Amygdala (tissue), 56 donors: ENCODE measurements around the gene PREP.
"Not testable (repeated sequence)": the region's sequence is repeated elsewhere in the genome, so short reads cannot be mapped to it uniquely, and the experiment has no call there.

Experiments
- DNase-seq, 56 donors: peaks; one replicate each; lab custom pipeline; 2025; lab: John Stamatoyannopoulos, UW

PREP gene

DNA sequence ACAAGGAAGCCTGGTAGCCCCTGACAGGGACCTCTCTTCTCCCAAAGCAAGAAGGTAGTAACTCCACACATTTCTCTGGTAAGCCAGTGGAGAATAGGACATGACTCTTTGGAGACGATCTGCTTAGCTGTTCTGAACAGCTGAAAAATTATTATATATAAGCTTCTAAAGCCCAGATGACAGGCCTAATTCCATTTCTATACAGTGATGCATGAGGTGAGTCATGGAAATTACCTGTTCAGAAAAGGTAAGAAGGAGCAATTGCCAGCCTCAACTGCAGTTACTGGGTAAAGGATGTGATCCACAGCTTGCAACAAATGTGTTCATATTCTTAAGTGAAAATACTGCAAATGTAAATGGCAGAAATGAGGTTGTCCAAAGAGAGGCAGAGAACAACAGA lies 54.0 kb downstream of the PREP start:
- no peak for DNase-seq

DNA sequence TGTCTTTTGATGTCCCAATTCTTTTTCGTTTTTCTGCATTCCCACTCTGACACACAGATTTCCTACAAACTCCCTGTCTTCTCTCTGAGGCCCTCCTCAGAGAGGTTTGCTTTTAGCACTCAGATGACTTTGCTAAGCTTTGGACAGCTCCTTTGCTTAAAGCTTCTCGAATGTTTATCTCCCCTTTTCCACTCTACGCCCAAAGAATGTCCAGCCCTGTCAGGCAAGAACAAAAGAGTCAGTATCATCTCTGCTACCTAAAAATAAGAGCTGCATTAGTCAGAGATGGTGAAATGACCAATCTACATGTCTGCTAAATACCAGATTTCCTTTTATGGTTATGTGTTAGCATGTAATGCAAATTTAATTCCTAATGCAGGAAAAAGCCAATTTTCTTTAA lies 56.8 kb downstream of the PREP start:
- no peak for DNase-seq

DNA sequence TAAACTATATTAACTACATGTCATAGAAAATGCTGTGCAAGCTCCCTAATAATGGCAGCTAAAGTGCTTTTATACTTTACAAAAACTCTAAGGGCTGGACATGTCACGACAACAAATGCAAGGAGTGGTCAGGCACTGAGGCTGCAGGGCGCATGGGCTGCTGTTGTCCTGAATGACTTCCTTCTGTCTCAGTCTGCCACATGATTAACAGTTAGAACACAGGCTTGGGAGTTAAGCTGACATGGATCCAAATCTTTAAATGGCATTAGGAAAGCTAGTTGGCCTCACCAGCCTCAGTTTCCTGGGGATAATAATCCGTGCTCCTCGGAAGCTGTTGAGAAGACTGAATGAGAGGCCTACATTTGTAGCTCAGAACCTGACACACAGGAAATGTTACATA lies 57.4 kb downstream of the PREP start:
- peak in 7 of 56 donors; percentile 9 to 32 (median 18) for DNase-seq

DNA sequence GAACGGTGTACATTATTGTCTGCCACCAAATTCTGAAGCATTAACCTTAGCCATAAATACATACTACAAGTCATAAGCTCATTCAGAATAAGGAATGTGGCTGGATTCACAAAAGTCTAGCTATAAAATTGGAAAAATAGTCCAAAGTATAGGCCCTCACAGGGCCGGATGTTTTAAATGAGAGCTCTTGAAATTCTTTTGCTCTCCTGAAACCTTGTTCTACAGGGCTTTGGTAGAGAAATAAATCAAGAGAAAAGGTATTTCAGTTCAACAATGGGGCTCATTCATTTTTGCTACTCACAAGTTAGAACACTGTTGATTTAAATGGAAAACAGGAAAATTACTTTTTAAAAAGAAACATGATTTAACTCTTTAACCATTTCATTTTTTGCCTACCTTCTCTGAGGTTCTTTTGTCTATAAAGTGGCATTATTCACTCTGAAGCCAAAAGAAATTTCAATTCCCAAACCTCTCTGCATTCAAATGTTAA lies 58.0 kb downstream of the PREP start:
- DNase-seq, result no peak

DNA sequence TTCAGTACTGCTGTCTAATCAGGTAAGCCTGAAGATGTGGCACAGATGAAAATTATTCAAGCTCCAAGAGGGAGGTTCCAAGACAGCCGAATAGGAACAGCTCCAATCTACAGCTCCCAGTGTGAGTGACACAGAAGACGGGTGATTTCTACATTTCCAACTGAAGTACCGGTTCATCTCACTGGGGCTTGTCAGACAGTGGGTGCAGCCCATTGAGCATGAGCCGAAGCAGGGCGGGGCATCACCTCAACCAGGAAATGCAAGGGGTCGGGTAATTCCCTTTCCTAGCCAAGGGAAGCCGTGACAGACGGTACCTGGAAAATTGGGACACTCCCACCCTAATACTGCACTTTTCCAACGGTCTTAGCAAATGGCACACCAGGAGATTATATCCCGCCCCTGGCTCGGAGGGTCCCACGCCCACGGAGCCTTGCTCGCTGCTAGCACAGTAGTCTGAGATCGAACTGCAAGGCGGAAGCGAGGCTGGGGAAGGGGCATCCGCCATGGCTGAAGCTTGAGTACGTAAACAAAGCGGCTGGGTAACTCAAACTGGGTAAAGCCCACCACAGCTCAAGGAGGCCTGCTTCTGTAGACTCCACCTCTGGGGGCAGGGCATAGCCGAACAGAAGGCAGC lies 64.4 kb downstream of the PREP start:
- not testable (repeated sequence) for DNase-seq

DNA sequence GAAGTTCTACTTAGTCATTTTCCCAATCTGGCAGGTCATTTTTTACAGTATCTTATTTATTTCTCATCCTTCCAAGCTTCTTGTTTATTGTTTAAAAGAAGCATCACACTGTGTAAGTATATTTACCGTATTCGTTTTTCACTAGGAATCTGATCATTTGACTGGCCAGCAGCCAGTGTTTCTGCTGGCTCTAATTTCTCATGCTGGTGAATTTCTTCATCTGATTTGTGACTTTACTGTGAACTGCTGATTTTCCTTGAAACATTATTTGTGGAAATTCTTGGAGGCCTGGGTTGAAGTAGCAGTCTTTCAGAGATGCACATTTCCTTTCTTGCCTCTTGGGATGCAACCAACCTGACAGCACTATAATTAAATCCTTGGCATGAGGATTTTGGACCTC lies 65.9 kb downstream of the PREP start:
- no peak for DNase-seq

DNA sequence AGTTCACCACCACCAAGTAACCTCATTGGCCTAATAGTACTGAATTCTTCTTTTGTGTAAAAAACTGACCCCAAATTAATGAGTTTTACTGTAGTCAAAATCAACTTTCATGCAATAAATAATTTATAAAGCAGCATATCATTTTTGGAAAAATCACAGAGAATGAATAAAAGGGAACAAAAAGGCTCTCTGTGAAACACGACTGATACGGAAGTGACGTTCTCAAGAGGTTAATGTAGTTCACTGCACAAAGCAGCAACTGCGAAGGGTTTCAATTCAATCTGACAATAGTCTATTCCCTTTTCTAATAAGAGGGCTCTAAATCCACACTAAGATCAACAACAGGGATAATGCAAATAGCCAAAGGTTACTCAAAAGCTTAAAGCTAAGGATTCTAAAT lies 70.3 kb downstream of the PREP start:
- no peak for DNase-seq

DNA sequence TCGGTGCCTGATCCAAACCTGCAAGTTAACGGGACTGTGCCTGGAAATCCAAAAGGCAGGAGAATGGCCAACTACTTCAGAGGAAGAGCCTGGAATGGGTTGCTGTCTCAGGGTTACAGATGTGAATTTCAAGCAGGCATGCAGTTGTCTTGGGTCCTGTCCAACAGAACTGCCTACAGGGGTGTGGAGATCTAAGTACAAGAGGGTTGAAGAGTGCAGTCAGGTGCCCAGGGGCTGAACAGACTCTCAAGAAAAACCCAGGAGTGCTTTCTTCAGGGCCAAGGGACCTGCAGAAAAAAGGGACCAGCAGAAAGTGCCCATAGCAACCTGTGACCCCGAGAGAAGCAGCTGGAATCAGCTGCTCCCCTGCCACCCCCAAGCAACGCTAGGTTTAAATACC lies 71.0 kb downstream of the PREP start:
- DNase-seq, result no peak

DNA sequence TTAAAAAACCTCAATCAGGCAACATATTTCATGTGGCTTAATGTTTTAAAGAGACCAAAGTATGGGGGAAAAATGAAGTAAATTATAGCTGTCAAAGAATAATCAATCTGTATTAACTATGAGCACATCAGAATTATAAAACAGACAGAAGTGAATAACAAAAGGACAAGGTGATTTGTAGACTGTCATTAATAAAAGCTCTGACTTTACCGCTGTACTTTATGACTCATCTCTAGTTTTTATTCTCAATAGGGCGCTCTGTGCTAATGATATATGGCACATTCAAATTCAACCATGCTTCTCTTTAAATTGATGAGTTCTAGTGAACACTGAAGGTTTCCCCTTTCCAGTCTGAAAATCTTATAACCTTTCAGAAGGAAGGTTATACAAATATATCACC lies 72.0 kb downstream of the PREP start:
- no peak for DNase-seq

DNA sequence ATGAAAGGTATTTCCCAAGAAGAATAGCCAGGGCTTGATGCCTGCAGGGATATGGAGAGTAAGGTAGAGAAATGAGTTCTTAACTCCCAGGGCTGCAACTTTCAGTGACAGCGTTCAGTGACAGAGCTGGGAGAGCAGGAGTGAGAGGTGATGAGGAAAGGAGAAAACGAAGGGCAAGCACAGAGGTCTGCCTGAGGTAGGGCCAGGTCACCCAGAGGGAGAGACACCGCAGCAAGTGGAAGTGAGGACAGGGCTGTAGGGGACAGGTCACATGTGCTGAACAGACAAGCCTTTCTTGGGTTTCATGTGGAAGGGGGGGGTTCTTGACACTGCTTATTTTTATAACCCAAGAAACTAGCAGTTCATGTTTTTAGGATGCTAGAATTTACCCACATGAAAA lies 72.5 kb downstream of the PREP start:
- DNase-seq, result no peak

DNA sequence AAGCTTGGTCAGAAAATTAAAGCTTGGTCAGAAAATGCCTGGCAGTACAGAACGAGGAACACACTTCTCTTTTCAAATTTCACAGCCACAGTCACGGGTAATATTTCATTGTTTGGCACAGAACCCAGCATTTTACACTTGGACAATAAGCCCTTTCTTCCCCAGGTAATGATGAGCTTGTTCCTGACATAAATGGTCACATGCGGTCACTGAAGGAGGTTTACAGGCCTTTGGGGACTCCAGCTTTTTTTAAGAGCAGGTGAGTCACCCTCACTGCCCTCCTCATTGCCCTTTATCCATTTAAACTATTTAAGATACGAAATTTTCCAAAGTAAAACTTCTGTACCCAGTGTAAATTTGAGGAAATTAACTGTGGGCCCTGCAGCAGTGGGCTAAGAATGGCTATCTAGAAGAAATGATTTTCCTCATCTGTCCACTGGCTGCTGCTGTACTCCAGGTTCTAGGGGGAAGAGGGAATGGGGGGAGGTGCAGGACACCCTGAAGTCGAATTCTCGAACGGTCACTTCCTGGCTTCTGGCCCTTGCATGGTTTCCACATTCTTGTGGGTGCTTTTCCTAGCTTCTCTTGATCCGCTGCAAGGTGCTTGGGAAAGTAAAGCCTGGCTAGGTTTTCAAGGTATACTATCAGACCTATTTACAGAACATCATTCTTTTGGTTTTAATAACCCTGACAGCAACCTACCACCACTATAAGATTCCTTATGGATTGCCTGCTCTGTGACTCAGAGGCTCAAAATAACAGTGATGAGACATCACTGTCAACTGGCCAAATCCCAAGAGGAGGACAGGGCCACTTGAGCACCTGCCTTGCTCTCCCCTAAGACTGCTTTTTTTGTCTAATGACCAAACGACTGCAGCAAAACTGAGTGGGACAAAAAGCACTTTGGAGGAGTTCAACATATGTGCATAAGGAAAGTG lies 75.8 kb downstream of the PREP start:
- DNase-seq, result no peak

DNA sequence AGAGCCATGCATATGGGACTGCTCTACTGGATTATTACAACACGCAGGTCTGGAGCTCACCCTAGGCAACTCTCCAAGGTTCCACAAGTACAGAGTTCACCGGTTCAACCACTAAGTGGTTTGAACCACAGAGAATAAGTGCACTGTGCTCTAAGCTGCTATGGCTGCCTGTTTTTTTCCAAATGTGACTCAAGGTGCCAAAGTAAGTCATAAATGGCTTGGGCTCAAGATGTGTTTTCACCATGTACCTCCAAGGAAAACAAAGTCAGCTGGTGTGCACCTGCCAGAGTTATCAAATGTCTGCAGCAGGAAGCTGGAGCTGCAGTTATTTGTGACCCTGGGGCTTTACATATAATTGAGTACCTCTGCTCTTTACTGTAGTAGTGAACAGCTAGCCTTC lies 76.7 kb downstream of the PREP start:
- DNase-seq, result no peak

DNA sequence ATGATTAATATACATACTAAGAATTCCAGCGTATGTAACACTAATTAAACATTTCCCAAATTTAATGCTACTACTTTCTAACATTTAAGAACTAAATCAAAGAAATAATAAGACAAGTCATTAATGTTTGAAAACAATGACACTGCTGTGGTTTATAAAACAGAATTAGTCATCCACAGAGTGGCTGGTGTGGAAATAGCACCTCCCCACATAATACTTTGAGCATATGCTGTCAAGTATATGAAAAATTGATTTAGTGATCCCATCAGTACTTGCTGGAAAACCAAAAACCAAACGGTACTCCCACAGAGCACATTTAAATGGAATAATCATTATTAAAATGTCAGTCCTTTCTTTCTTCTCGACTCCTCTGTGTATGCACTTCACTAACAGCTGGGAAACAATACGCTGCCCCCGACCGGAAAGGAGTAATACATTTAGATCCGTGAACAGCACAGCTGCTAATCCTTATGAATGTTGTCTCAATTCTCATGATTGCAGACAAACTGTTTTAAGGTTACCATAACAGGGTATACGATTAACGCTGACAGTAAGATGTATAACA lies 78.4 kb downstream of the PREP start:
- DNase-seq, result no peak

DNA sequence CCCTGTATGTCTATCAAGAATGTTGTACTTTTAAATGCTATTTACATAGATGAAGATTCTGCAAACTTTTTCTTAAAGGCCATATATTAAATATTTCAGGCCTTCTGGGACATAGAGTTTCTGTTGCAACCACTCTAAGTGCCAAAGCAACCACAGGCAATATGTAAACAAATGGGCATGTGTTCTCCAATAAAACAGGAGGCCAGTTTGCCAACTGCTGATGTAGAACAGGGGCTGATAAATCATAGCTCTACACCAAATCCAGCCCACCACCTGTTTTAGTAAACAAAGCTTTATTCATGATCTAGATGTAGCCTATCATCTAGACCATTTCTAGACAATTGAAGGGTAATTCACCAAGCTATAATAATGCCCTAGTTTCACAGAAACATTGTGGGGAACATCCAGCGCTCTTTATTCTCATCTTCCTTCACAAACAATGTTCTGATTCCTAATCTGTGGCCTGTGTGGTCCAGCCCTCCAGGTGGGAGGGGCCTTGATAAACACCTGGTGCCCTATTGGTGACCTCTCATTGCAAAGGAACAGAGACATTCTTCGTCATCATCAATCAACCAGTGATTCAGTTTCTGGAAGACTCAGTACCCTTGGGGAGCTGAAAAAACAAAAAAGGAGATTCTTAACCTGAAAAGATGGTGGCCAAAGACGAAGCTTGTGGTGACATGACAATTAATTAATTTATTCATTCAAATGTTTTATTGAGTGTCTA lies 80.2 kb downstream of the PREP start:
- DNase-seq, result no peak

DNA sequence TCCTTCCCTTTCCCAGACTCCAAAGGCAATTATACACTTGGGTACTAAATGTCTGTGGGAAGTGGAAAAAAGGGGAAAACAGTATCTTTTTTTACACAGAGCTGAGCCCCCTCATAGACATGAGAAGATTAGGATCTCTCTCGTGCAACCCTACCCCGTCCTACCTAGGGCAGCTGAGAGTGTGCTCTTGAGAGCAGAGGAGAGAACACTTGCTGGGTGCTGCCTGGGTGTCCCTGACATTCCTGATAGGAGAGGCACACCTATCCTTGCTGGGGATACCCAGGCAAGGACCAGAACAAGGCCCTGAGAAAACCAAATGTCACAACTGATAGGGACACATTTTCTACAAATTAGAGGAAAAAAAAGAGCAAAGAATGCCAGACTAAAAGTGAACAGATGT lies 81.2 kb downstream of the PREP start:
- no peak for DNase-seq

DNA sequence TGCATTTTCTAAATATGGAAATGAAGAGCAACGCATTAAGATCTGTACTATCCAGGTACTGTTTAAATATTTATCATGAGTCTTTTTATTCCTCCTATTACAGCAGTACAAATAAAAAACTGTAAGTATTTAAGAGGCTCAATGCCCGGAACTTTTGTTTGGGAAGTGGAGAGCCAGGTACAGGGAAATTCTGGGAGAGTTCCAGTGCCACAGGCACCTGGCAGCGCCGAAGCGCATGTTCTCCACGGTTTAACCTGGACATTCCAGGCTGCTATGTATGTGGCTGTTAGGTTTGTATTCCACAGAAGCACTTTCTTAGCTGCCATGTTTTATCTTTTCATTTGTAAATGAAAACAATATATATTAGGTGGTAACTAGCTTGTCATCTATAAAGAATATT lies 81.7 kb downstream of the PREP start:
- no peak for DNase-seq

DNA sequence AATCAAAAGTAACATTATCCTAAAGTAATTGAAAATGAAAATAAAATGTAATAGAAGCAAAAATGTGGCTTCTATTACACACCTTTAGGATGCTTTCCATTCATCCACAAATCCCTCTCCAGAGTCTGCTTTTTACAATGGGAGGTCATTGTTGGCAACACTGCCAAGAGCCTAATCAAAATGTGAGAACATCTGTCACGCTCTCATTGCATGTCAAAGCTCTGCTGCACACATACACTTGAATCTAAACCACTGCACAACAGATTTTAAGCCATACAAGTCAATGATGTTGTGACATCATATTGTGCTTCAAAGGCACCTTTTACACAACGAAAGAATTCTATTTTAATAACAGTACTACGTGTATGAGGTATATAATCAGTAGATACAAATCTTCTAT lies 82.1 kb downstream of the PREP start:
- DNase-seq, result no peak

DNA sequence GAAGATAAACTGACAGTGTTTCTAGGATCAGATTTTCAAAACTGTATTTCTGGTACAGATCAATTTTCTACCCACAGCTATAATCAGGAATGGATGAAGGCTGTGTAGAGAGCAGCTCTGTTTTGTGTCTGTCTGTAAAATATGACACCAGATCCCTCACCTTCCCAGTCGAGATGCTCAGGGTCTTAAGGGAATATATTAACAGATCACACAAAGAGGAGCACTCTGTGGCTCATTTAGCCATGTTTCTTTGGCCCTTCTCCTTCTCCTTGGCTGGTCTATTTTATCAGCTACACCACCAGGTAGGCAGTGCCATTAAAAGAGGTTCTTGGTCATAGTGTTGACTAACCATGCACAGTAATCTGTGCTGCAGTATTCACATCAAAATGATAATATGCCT lies 82.6 kb downstream of the PREP start:
- DNase-seq, result no peak

DNA sequence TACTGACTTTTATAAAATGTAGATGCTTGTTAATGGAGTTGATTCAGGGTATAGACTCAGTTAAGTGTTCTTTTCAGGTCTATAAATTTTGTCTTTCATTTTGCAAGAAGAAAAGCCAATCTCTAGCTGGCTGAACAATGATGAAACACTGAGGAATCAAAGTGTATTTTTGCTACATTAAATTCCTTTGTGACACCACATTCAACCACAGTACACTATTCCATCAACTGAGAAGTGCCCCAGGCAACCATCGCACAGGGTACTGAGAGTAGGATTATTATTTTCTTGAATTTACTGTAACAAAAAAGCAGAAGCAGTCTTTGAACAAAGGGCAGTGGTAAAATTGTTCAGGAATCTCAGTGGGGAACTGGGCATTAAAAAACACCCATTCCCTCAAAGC lies 83.6 kb downstream of the PREP start:
- no peak for DNase-seq

DNA sequence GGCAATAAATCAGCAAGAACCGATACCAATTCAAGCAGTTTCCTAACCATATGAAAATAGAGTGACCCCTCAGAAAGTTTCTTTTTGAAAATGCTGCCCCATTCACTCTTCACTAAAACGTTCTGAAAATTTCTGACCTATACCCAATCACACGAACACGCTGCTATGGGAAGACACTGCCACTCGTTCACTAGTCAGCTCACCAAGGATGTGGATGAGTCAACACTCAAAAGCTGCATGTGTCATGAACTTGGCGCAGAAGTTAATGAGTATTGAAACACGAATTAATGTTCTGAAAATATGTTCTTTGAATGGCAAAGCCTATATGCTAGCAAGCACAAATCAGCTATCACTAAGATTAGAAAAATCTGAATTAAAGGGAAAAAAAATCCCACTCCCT lies 84.2 kb downstream of the PREP start:
- no peak for DNase-seq
